Stimulated activated CD4-positive, alpha-beta T cell treated with anti-CD3 and anti-CD28 coated beads, Interleukin-1b, Interleukin-23, amount 100 ng/mL, for 48 hours (primary cell): ENCODE measurements around the gene TAGLN2.
A peak's percentile ranks its signal among the peaks of the same experiment; 100 is the strongest.

Experiments
- DNase-seq: peaks from one replicate; pipeline ENCODE4 v3.0.0-alpha.2; 2020

TAGLN2 gene

DNA sequence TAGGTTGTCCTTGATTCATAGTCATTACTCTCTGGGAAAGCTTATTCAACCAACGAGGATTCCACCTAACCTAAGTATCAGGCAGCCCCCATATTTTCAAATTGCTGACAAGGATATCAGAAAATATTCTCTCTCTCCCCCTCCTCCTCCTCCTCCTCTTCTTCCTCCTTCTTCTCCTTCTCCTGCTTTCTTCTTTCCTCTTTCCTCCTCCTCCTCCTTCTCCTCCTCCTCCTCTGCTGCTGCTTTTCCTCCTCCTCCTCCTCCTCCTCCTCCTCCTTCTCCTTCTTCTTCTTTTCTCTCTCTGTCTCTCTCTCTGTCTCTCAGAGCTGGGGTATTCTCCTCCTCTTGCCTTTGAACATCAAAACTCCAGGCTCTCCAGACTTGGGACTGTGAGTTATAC lies 22.6 kb upstream of the TAGLN2 start:
- DNase-seq, result no peak

GRCh38 chr1:159946242-159947187 lies 21.2 kb upstream of the TAGLN2 start:
- DNase-seq, result no peak

DNA sequence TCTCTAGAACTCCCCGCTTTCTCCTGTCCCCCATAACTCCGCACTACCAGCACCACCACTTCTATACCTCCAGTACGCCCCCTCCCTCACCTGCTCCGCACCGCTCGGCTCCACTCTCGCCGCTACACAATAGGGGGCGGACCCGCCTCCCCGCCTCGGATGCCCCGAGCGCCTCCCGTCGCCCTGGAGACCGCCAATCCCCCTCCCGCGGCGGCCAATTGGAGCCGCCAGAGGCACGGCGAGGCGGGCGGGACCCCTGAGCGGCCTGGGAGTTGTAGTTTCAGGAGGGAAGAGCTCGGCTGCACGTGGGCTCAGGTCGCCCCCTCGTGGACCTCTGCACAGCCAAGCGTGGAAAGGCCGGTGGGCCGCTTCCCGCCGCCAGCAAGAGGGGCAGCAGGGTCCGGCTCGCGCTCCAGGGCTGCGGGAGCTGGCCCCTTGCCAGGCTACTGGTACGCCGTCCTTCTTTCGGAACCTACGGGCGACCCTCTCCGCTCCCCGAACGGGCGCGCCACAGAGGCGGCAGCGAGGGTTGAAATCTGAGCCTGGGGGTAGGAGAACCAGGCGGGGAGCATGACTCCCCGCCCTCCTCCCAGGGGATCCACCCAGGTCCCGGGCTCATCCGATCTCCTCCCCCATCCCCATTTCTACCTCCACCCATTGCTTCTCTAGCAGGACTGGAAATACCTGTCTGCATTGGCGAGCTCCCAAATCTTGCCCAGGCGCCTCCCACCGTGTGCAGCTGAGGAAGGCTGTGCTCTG lies 20.4 kb upstream of the TAGLN2 start, which contains the start of gene IGSF9:
Gene IGSF9 (minus strand): TSS at position 131 of the 759 bp plus-strand sequence. CDS start 2,159 bp downstream, outside the sequence.
- peak; percentile 64 for DNase-seq

- DNase-seq, result no peak
Measured at GRCh38 chr1:159944623-159945455, 19.5 kb upstream of the TAGLN2 start.

- no peak for DNase-seq
Measured at GRCh38 chr1:159943908-159944622, 18.8 kb upstream of the TAGLN2 start.

DNA sequence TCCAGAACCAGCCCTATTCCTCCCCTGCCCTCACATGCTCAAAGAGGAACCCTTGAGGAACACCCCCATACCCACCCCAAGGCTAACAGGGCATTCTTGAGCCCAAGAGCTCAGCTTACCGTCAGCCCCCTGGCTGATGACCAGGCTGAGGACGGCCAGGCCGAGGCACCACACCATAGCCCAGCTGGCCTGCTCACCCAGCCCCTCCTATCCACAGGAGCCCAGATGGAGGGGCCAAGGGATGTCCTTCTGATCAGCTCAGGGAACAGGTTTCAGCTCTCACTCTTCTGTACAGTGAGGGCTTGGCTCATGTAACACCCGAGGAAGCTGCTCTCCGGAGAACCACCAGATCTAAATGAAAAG lies 18.0 kb upstream of the TAGLN2 start:
- DNase-seq, result no peak

- no peak for DNase-seq
Measured at GRCh38 chr1:159942632-159943277, 17.4 kb upstream of the TAGLN2 start.

DNA sequence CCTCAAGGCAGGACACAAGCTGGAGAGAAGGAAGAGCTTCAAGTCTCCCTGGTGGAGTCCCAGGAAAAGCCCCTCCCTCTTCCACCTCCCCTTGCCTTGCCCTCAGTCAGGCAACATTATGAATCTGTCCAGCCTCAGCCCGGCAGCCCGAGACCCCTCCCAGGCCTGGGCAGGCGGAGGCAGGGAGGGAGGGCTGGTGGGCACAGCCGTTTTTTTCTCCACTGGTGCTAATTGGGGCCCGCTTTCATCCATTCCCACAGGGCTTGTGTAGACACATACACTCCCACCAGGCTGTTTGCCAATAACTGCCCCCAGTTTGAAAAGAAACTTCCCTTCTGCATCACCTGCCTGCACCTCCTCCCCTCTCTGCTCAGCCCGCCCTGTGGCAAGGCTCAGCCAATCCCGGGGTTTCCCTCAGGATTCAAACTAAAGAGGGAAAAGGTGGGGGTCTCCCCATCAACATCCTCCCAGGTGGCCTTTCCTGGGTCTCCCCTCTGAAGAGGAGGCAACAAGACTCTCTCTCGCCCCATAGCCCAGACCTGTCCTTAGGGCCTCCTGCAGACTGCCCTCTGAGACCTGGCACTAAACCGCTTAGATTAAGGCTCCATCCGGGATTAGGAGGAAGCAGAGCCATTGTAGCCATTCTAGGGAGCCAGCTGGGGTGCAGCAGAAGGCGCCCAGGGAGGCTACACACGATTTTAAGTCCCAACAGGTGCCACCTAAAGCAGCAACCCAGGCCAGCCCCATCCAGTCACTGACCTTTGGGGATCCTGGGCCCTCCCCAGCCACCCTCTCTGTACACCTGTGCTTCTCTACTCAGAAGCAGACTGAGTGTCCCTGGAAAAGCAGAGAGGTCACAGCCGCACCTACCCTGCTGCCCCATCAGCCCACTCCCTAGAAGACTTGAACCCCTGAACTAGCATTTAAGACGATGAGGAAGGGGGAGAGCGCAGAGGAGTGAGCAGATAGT lies 16.6 kb upstream of the TAGLN2 start:
- no peak for DNase-seq

GRCh38 chr1:159941141-159941540 lies 15.8 kb upstream of the TAGLN2 start:
- no peak for DNase-seq

GRCh38 chr1:159940006-159940620 lies 14.8 kb upstream of the TAGLN2 start:
- no peak for DNase-seq

DNA sequence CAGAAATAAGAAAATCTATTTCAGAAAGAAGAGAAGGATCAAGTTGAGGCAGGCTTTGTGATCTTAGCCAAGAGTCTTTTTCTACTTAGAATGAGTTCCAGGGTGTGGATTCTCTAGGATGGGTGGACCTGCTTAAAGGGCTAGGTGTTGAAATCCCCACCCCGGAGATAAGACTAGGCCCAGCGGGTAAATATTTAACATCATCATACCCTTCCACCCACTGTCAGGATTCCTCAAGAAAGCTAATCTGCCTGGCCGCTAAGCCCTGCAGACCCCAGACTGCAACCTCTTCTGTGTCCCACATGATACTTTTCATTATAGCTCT lies 14.3 kb upstream of the TAGLN2 start:
- no peak for DNase-seq

- DNase-seq, result no peak
Measured at GRCh38 chr1:159938905-159939677, 13.8 kb upstream of the TAGLN2 start.

DNA sequence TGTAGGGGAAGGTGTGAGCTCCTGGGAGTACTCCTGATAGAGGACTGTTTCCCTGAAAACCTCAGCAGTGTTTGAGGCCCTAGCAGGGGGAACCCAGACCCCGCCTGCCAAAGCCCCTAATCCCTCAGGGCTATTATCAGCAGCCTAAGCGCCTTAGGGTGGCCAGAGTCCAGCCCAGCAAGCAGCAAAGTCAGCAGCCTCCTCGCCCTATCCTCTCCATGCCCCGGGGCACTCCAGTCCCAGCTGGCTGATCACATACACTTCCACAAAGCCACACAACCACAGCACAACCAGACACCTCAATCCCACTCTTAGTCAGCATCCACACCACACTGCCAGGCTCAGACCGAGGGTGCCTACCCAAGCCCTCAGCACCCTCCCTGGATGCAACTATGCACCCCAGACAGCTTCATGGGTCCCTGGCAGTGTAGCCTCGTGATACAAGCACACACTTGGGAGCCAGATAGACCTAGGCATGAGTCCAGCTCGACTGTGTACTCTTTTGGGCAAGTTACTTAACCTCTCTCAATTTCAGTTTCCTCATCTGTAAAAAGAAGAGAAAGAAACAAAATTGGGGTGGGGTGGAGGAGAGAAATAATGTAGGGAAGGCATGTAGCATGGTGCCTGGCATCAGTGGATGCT lies 13.0 kb upstream of the TAGLN2 start:
- DNase-seq, result no peak

DNA sequence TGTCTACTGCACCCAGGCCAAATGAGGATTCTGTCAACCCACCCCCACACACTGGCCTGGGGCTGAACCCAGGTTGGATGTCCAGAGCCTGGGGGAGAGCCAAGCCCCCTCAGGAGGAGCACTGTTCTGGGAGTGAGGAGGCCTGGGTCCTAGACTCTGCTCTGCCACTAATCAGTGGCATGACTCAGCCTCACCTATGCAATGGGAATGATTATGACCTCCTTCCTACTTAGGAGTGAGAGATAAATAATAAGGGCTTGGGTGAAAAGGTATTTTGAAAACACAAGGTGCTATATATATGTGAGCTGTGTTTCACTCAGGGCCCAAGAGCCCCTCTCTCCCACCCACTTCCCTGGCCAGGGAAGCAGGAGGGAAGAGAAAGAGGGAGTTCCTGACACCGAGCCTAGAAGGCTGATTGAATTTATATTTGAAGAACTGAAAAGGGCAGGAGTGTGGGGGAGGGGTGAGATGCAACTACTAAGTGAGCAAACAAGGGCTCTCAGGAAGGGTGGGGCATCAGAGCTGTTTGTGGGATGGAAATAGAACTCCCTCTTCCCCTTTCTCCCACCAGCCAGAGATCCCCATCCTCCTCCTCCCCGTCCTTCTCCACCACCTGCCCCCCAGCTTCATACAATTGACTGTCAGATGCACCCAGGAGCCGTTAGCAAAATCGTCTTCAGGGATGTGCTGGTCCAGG lies 11.9 kb upstream of the TAGLN2 start:
- DNase-seq, result no peak

DNA sequence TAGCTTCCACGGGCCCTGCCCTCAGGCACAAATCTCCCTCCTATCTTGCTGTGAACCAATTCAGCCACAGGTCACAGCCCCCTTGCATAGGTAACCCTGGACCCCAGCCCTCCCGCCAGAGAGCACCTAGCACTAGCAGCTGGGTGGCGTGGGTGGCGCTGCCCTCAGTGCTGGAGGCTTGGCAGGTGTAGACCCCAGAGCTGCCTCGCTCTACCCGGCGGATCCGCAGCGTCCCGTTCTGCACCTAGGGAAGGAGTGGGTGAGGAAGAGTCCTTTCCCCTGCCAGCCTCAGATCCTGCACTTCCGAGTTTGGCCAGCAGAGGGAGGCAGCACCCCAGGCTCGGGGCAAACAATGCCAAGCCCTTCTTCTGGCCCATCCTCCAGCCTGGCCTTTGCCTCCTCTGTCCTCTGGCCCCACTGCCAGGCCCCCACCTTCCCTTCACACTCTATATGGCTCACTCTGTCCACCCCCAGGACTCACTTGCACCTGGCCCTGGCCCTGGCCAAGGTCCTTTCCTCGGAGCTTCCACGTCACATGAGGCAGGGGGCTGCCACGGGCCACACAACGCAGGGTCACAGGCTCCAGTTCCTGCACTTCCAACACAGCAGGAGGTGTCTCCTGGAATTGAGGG lies 11.1 kb upstream of the TAGLN2 start:
- peak; percentile 77 for DNase-seq

DNA sequence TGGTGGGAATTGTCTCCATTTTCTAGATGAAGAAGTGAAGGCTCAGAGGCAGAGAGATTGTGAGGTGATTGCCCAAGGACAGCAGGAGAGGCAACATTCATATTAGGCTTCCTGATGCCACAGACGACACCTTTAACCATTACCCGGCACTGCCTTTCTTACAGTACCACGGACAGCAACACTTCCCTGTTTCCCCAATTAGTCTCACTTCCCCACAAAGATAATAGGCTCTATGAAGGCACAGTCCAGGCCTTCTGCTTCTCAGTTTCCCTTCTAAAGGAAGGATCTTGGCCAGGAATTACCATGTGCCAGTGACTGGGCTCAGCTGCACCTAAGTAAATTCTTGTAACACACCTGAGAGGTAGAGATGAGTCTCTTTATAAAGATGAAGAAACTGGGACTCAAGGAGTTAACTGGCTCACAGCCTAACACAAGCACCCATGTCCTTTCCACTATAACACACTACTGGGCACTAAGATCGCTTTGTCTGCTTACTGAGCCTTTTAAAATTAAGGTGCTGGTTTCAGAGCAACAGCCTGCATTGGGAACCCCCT lies 10.5 kb upstream of the TAGLN2 start:
- DNase-seq, result no peak

DNA sequence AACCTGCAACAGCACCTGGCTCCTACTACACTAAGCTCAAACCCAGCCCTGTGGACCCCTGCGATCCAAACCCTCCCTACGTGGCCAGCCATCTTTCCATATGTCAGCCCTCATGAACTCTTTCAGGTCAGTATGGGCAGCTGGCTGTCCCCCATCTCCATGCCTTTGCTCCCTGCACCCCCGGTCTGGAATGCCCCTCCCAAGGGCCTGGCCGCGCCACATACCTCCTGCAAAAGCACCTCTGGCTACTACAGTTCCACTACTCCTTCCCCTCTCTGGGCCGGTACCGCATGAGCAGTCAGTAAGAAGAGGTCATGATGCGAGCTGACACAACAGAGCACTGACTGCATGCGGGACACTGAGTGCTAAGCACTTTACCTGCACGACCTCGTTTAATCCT lies 10.0 kb upstream of the TAGLN2 start:
- no peak for DNase-seq
